H1 (cell line): Measurements from ENCODE around the gene PPP1R14B. TPM values are rescaled to one million over a fixed set of nuclear protein-coding genes. Genes with fewer than 3 reads are reported as not detected.
A peak's percentile ranks its signal among the peaks of the same experiment; 100 is the strongest.

Experiments
- BACH1 ChIP-seq: IDR thresholded peaks from 2 replicates; pipeline ENCODE4 v1.6.1; 2012; ENCODE audit warnings: low read length, improper control_type of control experiment
- CBX8 ChIP-seq: fragments of 300-800, 300-1000 bp; sonication (generic); IDR thresholded peaks from 2 replicates; pipeline ENCODE4 v1.7.1; 2016; ENCODE audit warnings: low read depth, low read length, borderline replicate concordance
- CHD7 ChIP-seq: fragments of 300-600 bp; sonication (generic); IDR thresholded peaks from 2 replicates; pipeline ENCODE4 v1.7.1; 2012; ENCODE audit warnings: low read length, moderate library complexity, mild to moderate bottlenecking, inconsistent platforms; ENCODE audit not compliant: insufficient replicate concordance
- MAX ChIP-seq: IDR thresholded peaks from 2 replicates; pipeline ENCODE4 v1.6.1; 2012; ENCODE audit warnings: inconsistent platforms
- NRF1 ChIP-seq: IDR thresholded peaks from 2 replicates; pipeline ENCODE4 v1.6.1; 2011; ENCODE audit warnings: mild to moderate bottlenecking, low read depth, low read length, improper control_type of control experiment
- POU5F1 ChIP-seq: IDR thresholded peaks from 2 replicates; pipeline ENCODE4 v1.6.1; 2011; ENCODE audit warnings: low read depth, mild to moderate bottlenecking, low read length, moderate library complexity
- SUZ12 ChIP-seq: fragments of 200-600 bp; sonication (generic); IDR thresholded peaks from 2 replicates; pipeline ENCODE4 v1.6.1; 2012; ENCODE audit warnings: mild to moderate bottlenecking, inconsistent platforms, low read length, moderate library complexity, mixed read lengths
- TBP ChIP-seq: IDR thresholded peaks from 2 replicates; pipeline ENCODE4 v1.6.1; 2011; ENCODE audit warnings: low read depth, low read length, improper control_type of control experiment
- TCF12 ChIP-seq: IDR thresholded peaks from 2 replicates; pipeline ENCODE4 v1.6.1; 2011; ENCODE audit warnings: low read depth, mild to moderate bottlenecking, low read length
- YY1 ChIP-seq: IDR thresholded peaks from 2 replicates; pipeline ENCODE4 v1.6.1; 2011; ENCODE audit warnings: low read depth, mild to moderate bottlenecking, low read length
- polyA plus RNA-seq, 7 experiments: library from polyadenylated mRNA; depleted of rRNA in 3 of 7; stranded (reverse) in 5 of 7; unstranded in 2 of 7; fragments of >200 nt in 5 of 7; fragments of 200-250 nt in 2 of 7; gene quantifications; 1 replicate in 5 of 7; 2 replicates in 1 of 7; 4 replicates in 1 of 7; pipeline versions ENCODE4 v1.2.1 to v1.2.3, GENCODE V29; 2011 to 2013; ENCODE audit warnings: missing spikeins in 2 of 7, mixed read lengths in 2 of 7
- total RNA-seq: library from RNA; stranded (reverse); fragmentation: NEBNext Ultra II Directional; extraction: Animal tissue kit (Norgen Biotek cat#: 25700); gene quantifications from 2 replicates; pipeline ENCODE4 v1.2.1, GENCODE V29; 2021

The PPP1R14B gene
- total and polyA plus RNA-seq, 2 of the 8 experiments (the other 6 are each of a cell fraction or from before 2014, with no cell fraction given), result 265 to 419 TPM

DNA sequence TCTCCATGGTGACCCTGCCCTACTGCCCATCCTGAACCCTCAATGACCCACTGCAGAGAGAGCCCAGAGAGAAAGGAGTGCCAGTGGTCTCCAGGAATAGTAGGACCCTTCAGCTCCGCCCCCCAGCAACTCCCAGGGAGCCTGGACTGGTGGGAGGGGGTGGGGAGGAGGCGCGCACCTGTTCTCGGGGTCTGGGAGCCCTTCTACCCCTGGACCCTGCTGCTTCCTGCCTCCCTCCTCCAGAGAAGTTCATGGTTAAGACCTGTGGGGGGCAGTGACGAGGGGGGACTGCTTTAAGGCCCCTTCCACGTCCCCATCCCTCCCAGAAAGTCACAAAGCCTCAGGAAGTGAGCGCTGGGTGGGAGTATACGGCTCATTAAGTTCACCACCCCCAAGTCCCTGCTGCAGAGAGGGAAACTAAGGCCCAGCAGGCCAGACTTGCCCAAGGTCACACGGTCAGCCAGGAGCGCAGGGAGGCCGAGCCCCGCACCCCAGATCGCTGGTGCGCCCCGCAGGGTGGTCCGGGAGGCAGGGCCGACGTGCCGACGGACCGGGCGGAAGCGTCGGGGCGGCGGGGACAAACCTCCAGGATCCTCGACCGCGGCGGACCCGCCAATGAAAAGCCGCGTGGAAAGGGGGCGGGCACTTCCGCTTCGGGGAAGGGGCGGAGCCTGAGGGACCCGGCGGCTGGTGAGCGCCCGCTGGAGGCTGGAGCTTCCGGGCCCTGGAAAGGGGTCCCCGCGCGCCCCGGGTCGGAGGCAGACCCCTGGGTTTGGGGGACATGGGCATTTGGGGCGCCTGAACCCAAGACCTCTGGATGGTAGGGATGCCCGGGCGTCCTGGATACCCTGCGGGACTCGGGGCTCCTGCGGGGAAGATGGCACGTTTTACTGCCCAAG is 20.9 kb downstream of the PPP1R14B start, which contains the start of the genes NUDT22 and TRPT1 (continued):
- no peak for TF ChIP-seq CBX8
- TF ChIP-seq TCF12, result no peak
- peak; percentile 35; the same call in 1 of the 2 replicates for TF ChIP-seq TBP
- TF ChIP-seq NRF1, result no peak
- peak; percentile 55; the same call in 1 of the 2 replicates for TF ChIP-seq BACH1
- TF ChIP-seq POU5F1, result no peak
- TF ChIP-seq CHD7, result no peak
- no peak for TF ChIP-seq SUZ12
- TF ChIP-seq YY1, result 0 out of 2 replicates have a peak, but pooled peaks have one; percentile 0
- no peak for TF ChIP-seq MAX
